Endothelial cell of umbilical vein (primary cell): Measurements from ENCODE around the gene NCKAP5. TPM values are rescaled to one million over a fixed set of nuclear protein-coding genes. Genes with fewer than 3 reads are reported as not detected.

Experiments
- BruUV-seq: library from RNA; stranded (reverse); fragments of 400-500 nt; replicated peaks from 2 replicates; lab custom pipeline; 2021; lab: Mats Ljungman, UMichigan
- CTCF ChIA-PET: fragments of 300-600, 350-600 bp; sonication (Branson Sonifier 250); formaldehyde crosslinking; loops from one replicate; lab custom pipeline; 2021; ENCODE audit warnings: antibody characterized with exemption, inconsistent platforms; lab: Charles Lee
- POLR2A ChIA-PET: fragments of 300-600, 350-600 bp; sonication (Branson Sonifier 250); formaldehyde crosslinking; loops from one replicate; lab custom pipeline; 2021; ENCODE audit warnings: antibody characterized with exemption, inconsistent platforms; lab: Charles Lee
- DNase-seq: peaks from one replicate; pipeline ENCODE4 v3.0.0-alpha.2; 2011; ENCODE audit warnings: low read depth, low spot score
- FAIRE-seq: peaks from 2 replicates; lab custom pipeline; 2011; peaks lifted over from hg19 to GRCh38; lab: Jason Lieb, UNC
- H2AFZ ChIP-seq: 2 replicates; pipeline ENCODE4 v1.6.0; 2012; ENCODE audit warnings: low read depth, low read length, control low read depth, inconsistent platforms
- H3K27ac ChIP-seq: 2 replicates; pipeline ENCODE4 v1.5.1; 2011; ENCODE audit warnings: low read depth, mild to moderate bottlenecking, control low read depth, low read length, moderate library complexity; ENCODE audit not compliant: insufficient read depth
- H3K27me3 ChIP-seq, 2 experiments: 2 replicates each; pipeline versions ENCODE4 v1.6.0 to v1.6.1; 2011; ENCODE audit warnings: low read length in 2 of 2, mixed read lengths in 1 of 2; ENCODE audit not compliant: control insufficient read depth in 2 of 2, insufficient read depth in 2 of 2
- H3K36me3 ChIP-seq, 2 experiments: 2 replicates in 1 of 2; 3 replicates in 1 of 2; pipeline ENCODE4 v1.5.1; 2011; ENCODE audit warnings: low read length in 2 of 2, mild to moderate bottlenecking in 1 of 2, moderate library complexity in 1 of 2; ENCODE audit not compliant: control insufficient read depth in 2 of 2, insufficient read depth in 2 of 2; ENCODE audit errors: extremely low read depth in 1 of 2
- H3K4me1 ChIP-seq: 3 replicates; pipeline ENCODE4 v1.5.1; 2011; ENCODE audit warnings: mild to moderate bottlenecking, low read length; ENCODE audit not compliant: control insufficient read depth, insufficient read depth; ENCODE audit errors: extremely low read depth
- H3K4me2 ChIP-seq: 2 replicates; pipeline ENCODE4 v1.6.1; 2011; ENCODE audit warnings: low read length, control low read depth, mixed read lengths; ENCODE audit not compliant: insufficient read depth
- H3K4me3 ChIP-seq, 3 experiments: fragments of 200-600 bp in 1 of 3; sonication (generic), shearing (Covaris generic) in 1 of 3; replicated peaks in 1 of 3; 2 replicates each; pipeline ENCODE4 v1.5.1; 2011 to 2016; ENCODE audit warnings: control low read depth in 3 of 3, low read length in 3 of 3, mild to moderate bottlenecking in 2 of 3, inconsistent platforms in 1 of 3, low read depth in 1 of 3, moderate library complexity in 1 of 3; ENCODE audit not compliant: insufficient read depth in 1 of 3
- H3K79me2 ChIP-seq: 2 replicates; pipeline ENCODE4 v1.6.0; 2012; ENCODE audit warnings: low read length, inconsistent platforms; ENCODE audit not compliant: control insufficient read depth, insufficient read depth
- H3K9ac ChIP-seq: replicated peaks from 2 replicates; pipeline ENCODE3; 2011; ENCODE audit warnings: low read length, control low read depth; ENCODE audit not compliant: insufficient read depth; ENCODE audit errors: extremely low read depth
- H3K9me1 ChIP-seq: replicated peaks from 3 replicates; pipeline ENCODE4 v1.6.0; 2011; ENCODE audit warnings: mild to moderate bottlenecking, low read length; ENCODE audit not compliant: control insufficient read depth, insufficient read depth; ENCODE audit errors: extremely low read depth
- H3K9me3 ChIP-seq: replicated peaks from 2 replicates; pipeline ENCODE4 v1.5.1; 2012; ENCODE audit warnings: low read length, inconsistent platforms; ENCODE audit not compliant: control insufficient read depth, insufficient read depth
- H4K20me1 ChIP-seq: replicated peaks from 2 replicates; pipeline ENCODE3; 2011; ENCODE audit warnings: mild to moderate bottlenecking, low read length; ENCODE audit not compliant: control insufficient read depth, insufficient read depth; ENCODE audit errors: extremely low read depth
- CTCF ChIP-seq, 2 donors: IDR thresholded peaks; 1 replicate in 1 of 2; 2 replicates in 1 of 2; pipeline ENCODE4 v1.5.1; 2011; ENCODE audit warnings: low read length in 2 of 2, mild to moderate bottlenecking in 2 of 2, moderate library complexity in 2 of 2, control low read depth in 1 of 2, inconsistent platforms in 1 of 2, low read depth in 1 of 2; ENCODE audit not compliant: insufficient read depth in 1 of 2; ENCODE audit errors: extremely low read depth in 1 of 2
- EZH2 ChIP-seq: IDR thresholded peaks from 2 replicates; pipeline ENCODE4 v1.6.1; 2012; ENCODE audit warnings: borderline replicate concordance, low read depth, mild to moderate bottlenecking, moderate library complexity, low read length, inconsistent platforms; ENCODE audit not compliant: severe bottlenecking
- FOS ChIP-seq: IDR thresholded peaks from 2 replicates; pipeline ENCODE4 v1.6.1; 2011; ENCODE audit warnings: mild to moderate bottlenecking, low read length, moderate library complexity, borderline replicate concordance; ENCODE audit not compliant: insufficient read depth
- GATA2 ChIP-seq: IDR thresholded peaks from 2 replicates; pipeline ENCODE4 v1.7.0; 2011; ENCODE audit warnings: low read depth, mild to moderate bottlenecking, moderate library complexity, mixed read lengths, low read length; ENCODE audit not compliant: insufficient read length, insufficient read depth
- JUN ChIP-seq: IDR thresholded peaks from 2 replicates; pipeline ENCODE4 v1.6.1; 2011; ENCODE audit warnings: borderline replicate concordance, low read depth; ENCODE audit not compliant: insufficient read length, insufficient read depth
- MAX ChIP-seq: IDR thresholded peaks from 2 replicates; pipeline ENCODE4 v1.6.1; 2011; ENCODE audit not compliant: insufficient read depth, insufficient read length
- MYC ChIP-seq: IDR thresholded peaks from one replicate; pipeline ENCODE4 v1.6.1; 2011; ENCODE audit warnings: mild to moderate bottlenecking, low read depth, low read length
- POLR2A ChIP-seq: IDR thresholded peaks from 2 replicates; pipeline ENCODE4 v1.6.1; 2012; ENCODE audit warnings: low read depth, mild to moderate bottlenecking, control low read depth, low read length
- POLR2AphosphoS5 ChIP-seq: IDR thresholded peaks from 2 replicates; pipeline ENCODE4 v1.6.1; 2012; ENCODE audit warnings: low read depth, mild to moderate bottlenecking, control low read depth, low read length, moderate library complexity; ENCODE audit not compliant: insufficient read depth
- dilution Hi-C: fragments of 300-500 bp; cut with MboI; formaldehyde crosslinking; loops from one replicate; pipeline ENCODE4 v1.15.0; 2019; ENCODE audit warnings: low sequenced_read_pairs; ENCODE audit not compliant: extremely low pct_ligation_motif_present
- intact Hi-C: fragments of 100-400 bp; cut with micrococcal nuclease; formaldehyde crosslinking; loops from one replicate; pipeline ENCODE4 v1.10.0; 2022
- polyA plus RNA-seq, 4 experiments: library from polyadenylated mRNA; depleted of rRNA in 3 of 4; stranded (reverse) in 3 of 4; unstranded in 1 of 4; fragments of >200 nt; gene quantifications; 2 replicates each; pipeline versions ENCODE4 v1.2.1 to v1.2.3, GENCODE V29; 2011 to 2012; ENCODE audit warnings: missing spikeins in 1 of 4
- total RNA-seq: library from RNA; stranded (reverse); gene quantifications from 2 replicates; pipeline ENCODE4 v1.2.3, GENCODE V29; 2021

Gene NCKAP5
- total and polyA plus RNA-seq, 2 donors (not counting 3 experiments of a cell fraction or from before 2014, with no cell fraction given), result 0.47 to 3.3 TPM

DNA sequence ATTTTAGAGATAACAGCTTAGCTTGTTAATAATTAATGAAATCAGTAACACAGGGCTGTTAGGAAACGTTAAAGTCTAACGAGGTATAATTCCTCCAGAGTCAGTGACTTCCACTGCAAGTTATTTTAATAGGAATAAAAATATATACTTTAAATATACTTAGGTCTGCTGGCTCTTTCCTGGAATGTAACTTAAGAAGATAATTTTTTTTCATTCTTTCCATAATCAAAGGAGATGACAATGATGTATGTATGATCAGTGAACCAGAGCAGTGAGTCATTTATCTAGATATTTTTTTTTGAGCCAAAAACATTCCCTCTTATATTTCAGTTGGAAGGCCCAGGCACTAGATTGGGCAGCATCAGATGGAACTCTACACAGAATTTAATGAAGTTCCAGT lies 794.1 kb downstream of the NCKAP5 start:
- Histone ChIP-seq H3K4me3 (no peak overlapping the region), H3K9ac (no peak overlapping the region), H3K4me1 (no peaks in the 10 kb centered on the region), H3K9me3 (no peaks in the 10 kb centered on the region), H4K20me1 (no peaks in the 10 kb centered on the region), H3K27ac (no peak overlapping the region), H3K27me3 (no peaks in the 10 kb centered on the region), H2AFZ (no peak overlapping the region), H3K4me2 (no peak overlapping the region), H3K79me2 (no peaks in the 10 kb centered on the region), H3K9me1 (no peaks in the 10 kb centered on the region), H3K36me3 (no peaks in the 10 kb centered on the region)
- POLR2A ChIA-PET, result no interaction called here
- DNase-seq, result no peak
- intact Hi-C loops (no loop called here), dilution Hi-C loops (no loop called here)
- FAIRE-seq, result no peak
- no peak for TF ChIP-seq GATA2
- TF ChIP-seq POLR2AphosphoS5, result no peak
- TF ChIP-seq MYC, result no peak
- CTCF ChIA-PET, result no interaction called here
- BruUV-seq, result no TSS peak

- CTCF ChIA-PET, result no interaction called here
- Histone ChIP-seq H3K9me1 (no peaks in the 10 kb centered on the region), H2AFZ (no peak overlapping the region), H3K36me3 (no peaks in the 10 kb centered on the region), H3K4me2 (no peak overlapping the region), H4K20me1 (no peaks in the 10 kb centered on the region), H3K27me3 (no peaks in the 10 kb centered on the region), H3K79me2 (no peaks in the 10 kb centered on the region), H3K4me1 (no peaks in the 10 kb centered on the region), H3K9ac (no peak overlapping the region), H3K9me3 (no peaks in the 10 kb centered on the region), H3K4me3 (no peak overlapping the region), H3K27ac (no peak overlapping the region)
- FAIRE-seq (no peak), DNase-seq (no peak)
- dilution Hi-C loops (no loop called here), intact Hi-C loops (no loop called here)
- TF ChIP-seq MAX, result no peak
- no peak for TF ChIP-seq MYC
- TF ChIP-seq CTCF (IDR thresholded peaks at IDR 0.05; ENCODE audit: extremely low read depth in 1 of 2, insufficient read depth in 1 of 2, low read depth in 1 of 2, low read length in 2 of 2), result no peak
- TF ChIP-seq JUN, result no peak
- no peak for TF ChIP-seq POLR2AphosphoS5
- TF ChIP-seq GATA2, result no peak
- TF ChIP-seq POLR2A, result no peak
- TF ChIP-seq FOS, result no peak
- no peak for TF ChIP-seq EZH2
- BruUV-seq, result no TSS peak
- POLR2A ChIA-PET, result no interaction called here
These were observed 794.9 kb downstream of the NCKAP5 start for GRCh38 chr2:132773331-132773730.
